ENCODE results near the gene DNAJC22. TPM values are rescaled to one million over a fixed set of nuclear protein-coding genes. Genes with fewer than 3 reads are reported as not detected.
"Not testable (repeated sequence)": the region's sequence is repeated elsewhere in the genome, so short reads cannot be mapped to it uniquely, and the experiment has no call there.

Gene DNAJC22
- total RNA-seq, 1 experiment from 2014 or later: 13.1 TPM

- peak; percentile 71 for DNase-seq (ENCODE audit: low spot score)
These were observed 15.1 kb upstream of the DNAJC22 start for GRCh38 chr12:49331380-49332222.

- no peak for DNase-seq (ENCODE audit: low spot score)
These were observed 14.2 kb upstream of the DNAJC22 start for GRCh38 chr12:49332441-49332861.

- no peak for DNase-seq (ENCODE audit: low spot score)
These were observed 13.8 kb upstream of the DNAJC22 start for GRCh38 chr12:49332891-49333371.

- not testable (repeated sequence) for DNase-seq (ENCODE audit: low spot score)
These were observed 12.9 kb upstream of the DNAJC22 start for GRCh38 chr12:49333778-49334177.

- DNase-seq (ENCODE audit: low spot score): no peak
These were observed 12.5 kb upstream of the DNAJC22 start for GRCh38 chr12:49334226-49334625.

- no peak for DNase-seq (ENCODE audit: low spot score)
These were observed 12.0 kb upstream of the DNAJC22 start for GRCh38 chr12:49334681-49335080.

- no peak for DNase-seq (ENCODE audit: low spot score)
These were observed 11.4 kb upstream of the DNAJC22 start for GRCh38 chr12:49335118-49335954.

- DNase-seq (ENCODE audit: low spot score): no peak
These were observed 10.6 kb upstream of the DNAJC22 start for GRCh38 chr12:49335955-49336644.

- DNase-seq (ENCODE audit: low spot score): peak; percentile 49
These were observed 9.8 kb upstream of the DNAJC22 start, which contains the start of gene C1QL4 for GRCh38 chr12:49336645-49337584. Gene C1QL4, minus strand, starts transcription at chr12:49337188. Its CDS starts 711 bp downstream, at chr12:49336477.

GRCh38 chr12:49338830-49339463, 7.7 kb upstream of the DNAJC22 start:
- DNase-seq (ENCODE audit: low spot score): no peak

GRCh38 chr12:49339464-49339861, 7.2 kb upstream of the DNAJC22 start:
- DNase-seq (ENCODE audit: low spot score): no peak

GRCh38 chr12:49340095-49340870, 6.4 kb upstream of the DNAJC22 start:
- no peak for DNase-seq (ENCODE audit: low spot score)

- DNase-seq (ENCODE audit: low spot score): no peak
These were observed 5.5 kb upstream of the DNAJC22 start for GRCh38 chr12:49340971-49341776.

- DNase-seq (ENCODE audit: low spot score): no peak
These were observed 5.0 kb upstream of the DNAJC22 start for GRCh38 chr12:49341777-49342065.

- DNase-seq (ENCODE audit: low spot score): peak; percentile 41
These were observed 4.4 kb upstream of the DNAJC22 start for GRCh38 chr12:49342066-49342913.

GRCh38 chr12:49342914-49343731, 3.6 kb upstream of the DNAJC22 start:
- no peak for DNase-seq (ENCODE audit: low spot score)

GRCh38 chr12:49344486-49345050, 2.1 kb upstream of the DNAJC22 start:
- no peak for DNase-seq (ENCODE audit: low spot score)
